MM.1S (cell line): Measurements from ENCODE around the gene OR2AJ1.

Experiments used
- CTCF ChIP-seq: fragments of 300-600 bp; sonication (generic); IDR thresholded peaks from 2 replicates; pipeline ENCODE4 v1.5.1; 2016; ENCODE audit warnings: antibody characterized with exemption, low read length, mixed read lengths
- EZH2 ChIP-seq: fragments of 300-600 bp; sonication (generic); optimal IDR thresholded peaks from 2 replicates; pipeline ENCODE3; 2017; ENCODE audit warnings: low read depth, mild to moderate bottlenecking, antibody characterized with exemption, low read length, mixed read lengths
- EZH2phosphoT487 ChIP-seq: fragments of 300-600 bp; sonication (generic); IDR thresholded peaks from 2 replicates; pipeline ENCODE4 v1.6.1; 2018; ENCODE audit warnings: antibody characterized with exemption, low read length

GRCh38 chr1:247935781-247936180 lies 11.1 kb downstream of the OR2AJ1 start:
- no peak for TF ChIP-seq EZH2phosphoT487
- no peak for TF ChIP-seq CTCF
- TF ChIP-seq EZH2, result no peak
